GM19397 (cell line): ENCODE results near the gene LCA5.
"Not testable (repeated sequence)": the region's sequence is repeated elsewhere in the genome, so short reads cannot be mapped to it uniquely, and the experiment has no call there.

Experiments used
- ATAC-seq: cut with Tn5 transposase; IDR thresholded peaks from one replicate; pipeline ENCODE4 v1.9.1; 2021; ENCODE audit warnings: mild to moderate bottlenecking, moderate library complexity; ENCODE audit not compliant: unreplicated experiment

Gene LCA5

DNA sequence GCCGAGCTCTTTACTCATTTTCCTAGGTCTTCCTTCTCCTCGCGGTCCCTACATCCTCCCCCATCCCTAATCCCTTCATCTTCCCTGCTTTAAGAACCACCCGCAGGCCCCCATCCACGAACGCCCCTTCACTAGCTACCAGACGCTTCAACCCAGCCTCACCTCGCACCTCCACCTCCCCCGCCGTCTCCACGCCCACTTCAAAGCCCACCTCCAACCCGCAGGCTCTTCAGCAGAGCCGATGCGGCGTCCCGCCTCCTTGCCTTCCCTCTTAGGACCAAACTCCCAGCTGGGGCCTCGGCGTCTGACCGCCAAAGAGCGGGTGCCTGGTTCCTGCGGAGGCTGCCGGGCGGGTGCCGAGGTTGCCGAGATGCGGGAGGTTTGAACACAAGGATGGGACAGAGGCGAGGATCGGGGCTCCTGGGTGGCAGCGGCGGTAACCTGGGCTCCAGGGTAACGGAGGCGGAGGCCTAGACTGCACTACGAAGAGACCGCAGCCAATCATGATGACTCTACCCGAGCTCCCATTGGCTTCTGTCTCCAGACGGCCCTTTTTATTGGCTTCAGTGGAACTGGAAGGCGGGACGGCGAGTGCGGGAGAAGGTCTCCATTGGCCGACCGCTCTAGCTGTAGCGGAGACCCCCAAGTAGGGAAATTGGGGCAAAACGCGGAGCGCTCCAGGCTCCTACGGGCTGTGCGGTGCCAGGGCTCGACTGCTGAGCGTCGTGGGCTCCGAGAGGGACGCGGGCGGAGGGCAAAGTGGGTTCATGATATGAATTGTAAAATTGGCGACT is at the start of gene LCA5:
TSS of gene LCA5 (minus strand) at position 477 of the 794 bp plus-strand sequence. CDS start 18,536 bp downstream, outside the sequence.
- peak; percentile 100 for ATAC-seq

DNA sequence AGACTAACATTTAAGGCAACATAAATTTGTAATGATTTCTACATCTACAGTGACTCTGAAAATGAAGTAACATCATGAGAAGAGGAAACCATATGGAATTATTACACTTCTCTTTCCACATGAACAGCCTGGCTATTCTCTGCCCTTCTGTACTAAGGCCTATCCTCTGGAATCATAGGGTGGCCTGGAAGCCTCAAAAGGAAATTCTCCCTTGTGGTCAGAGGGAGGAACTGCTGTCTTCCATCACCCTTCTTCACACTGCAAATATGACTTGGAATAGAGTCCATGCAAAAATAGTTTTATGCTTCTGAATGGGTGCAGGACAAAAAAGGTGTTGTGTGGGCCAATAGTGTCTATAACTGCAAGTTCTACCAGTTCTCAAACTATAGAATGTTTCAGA is 49.3 kb upstream of the LCA5 start:
- ATAC-seq = no peak

DNA sequence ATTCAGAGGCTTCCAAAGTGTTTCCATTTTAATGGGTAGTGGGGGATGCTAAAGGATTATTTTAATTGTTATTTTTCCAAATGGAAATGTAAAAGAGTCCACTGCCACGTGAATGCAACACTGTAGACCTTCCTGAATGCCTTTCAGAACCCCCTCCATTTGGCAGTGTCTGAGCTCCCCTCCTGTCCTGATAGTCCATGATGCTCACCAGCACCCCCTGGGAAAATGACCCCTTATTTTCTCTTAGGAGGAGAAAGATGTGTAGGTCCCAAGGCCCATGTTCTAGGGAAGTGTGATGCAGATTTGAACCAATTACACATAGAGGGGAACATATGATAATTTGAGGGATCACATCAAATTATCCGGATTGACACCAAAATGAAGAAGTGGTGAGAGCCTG is 47.1 kb upstream of the LCA5 start:
- no peak for ATAC-seq

DNA sequence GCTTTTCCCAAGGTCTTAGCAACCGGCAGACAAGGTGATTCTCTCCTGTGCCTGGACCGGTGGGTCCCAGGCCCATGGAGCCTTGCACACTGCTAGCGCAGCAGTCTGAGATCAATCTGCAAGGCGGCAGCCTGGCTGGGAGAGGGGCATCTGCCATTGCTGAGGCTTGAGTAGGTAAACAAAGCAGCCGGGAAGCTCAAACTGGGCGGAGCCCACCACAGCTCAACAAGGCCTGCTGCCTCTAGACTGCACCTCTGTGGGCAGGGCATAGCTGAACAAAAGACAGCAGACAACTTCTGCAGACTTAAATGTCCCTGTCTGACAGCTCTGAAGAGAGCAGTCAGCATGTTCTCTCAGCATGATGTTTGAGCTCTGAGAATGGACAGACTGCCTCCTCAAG is 40.7 kb upstream of the LCA5 start:
- not testable (repeated sequence) for ATAC-seq

DNA sequence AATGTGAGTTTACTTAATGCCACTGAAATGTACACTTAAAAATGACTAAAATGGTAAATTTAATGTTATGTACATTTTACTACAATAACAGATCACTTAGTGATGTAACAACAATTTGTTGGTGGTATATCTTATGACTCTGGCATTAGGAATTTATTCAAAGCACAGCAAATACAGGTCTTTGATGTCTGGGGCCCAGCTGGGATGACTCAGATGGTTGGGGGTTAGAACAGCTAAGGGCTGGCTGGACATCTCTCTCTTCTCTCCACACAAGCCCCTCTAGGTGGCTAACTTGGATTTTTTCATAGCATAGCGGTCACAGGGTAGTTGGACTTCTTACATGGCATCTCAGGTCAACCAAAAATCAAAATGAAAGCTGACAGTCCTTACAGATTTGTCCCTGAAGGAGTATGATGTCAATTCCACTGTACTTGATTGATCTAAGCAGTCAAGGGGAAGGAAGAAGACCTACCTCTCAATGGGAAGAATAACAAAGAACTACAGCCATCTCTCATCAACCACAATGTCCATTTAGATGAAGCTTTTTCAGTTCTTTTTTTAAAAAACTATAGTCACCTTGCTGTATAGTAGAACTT is 37.5 kb upstream of the LCA5 start:
- no peak for ATAC-seq

DNA sequence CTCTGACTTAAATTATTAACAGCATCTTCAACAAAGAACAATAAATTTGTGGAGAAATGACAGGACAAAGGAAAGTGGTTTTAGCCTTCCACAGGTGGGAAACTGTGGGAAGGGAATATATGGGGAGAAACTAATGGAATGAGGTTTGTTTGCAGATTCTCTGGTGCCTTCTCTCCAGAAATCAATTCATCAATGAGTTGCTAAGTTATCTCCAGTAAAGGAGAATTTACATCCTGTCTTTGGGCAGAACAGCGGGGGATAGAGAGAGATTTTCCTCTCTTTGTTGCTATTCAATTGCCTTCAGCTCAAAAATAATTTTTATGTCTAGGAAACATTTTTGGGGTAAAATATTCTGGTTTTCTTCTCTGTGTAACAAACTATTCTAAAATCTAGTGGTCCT is 36.9 kb upstream of the LCA5 start:
- no peak for ATAC-seq

DNA sequence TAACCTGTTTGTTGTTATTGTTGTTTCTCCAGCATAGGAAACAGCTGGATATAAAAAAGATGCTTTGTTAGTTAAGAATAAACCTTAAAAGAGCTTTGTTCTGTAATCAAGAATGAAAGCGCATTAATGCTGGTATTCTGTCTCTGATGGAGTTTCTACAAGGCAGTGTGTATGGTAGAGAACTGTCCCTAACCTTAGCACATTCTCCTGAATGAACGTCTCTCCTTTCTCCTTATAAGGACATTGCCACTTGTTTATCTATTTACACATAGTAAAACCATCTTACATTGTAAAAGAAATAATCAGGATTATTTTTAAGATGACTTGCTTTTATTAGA is 33.8 kb upstream of the LCA5 start:
- ATAC-seq = peak; percentile 36

DNA sequence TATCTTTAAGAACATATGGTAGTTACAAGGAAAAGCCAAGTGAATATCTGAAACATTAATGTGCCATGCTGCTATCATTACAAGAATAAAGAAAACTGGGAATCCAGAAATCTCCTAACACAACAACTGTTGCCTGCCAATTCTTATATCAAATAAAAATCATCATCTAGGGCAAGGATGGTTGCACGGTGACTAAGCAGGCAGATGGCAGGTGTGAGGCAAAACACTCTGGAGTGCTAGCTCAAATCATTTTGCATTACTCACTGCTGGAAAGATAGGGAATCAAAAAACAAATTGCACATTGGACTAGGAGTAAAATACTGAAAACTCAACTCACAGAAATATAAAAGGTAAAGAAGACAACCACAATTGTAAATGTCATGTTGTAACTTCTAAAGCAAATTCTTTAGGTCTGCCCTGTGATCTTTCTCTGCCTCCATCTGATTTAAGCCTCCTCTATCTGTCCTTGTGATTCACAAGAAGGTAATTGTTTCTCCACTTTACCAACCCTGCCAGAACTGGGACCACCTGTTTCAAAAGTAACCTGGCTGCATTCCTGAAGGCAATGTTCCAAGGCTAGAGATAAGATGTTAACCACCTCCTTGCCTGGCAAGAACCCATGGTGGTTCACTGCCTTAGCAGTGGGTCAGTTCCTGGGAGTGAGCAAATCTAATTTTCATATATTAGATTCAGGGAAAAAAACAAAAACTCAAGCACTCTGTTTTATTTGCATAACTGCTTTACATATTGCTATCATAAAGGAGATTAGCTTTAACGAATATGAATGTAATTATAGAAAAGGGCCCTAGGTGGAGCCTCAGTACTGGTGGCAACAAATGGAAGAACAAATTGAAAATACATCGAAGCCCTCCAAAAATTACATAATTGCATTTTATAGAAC is 33.1 kb upstream of the LCA5 start:
- peak; percentile 73 for ATAC-seq

GRCh38 chr6:79568996-79569395 is 31.8 kb upstream of the LCA5 start:
- no peak for ATAC-seq

- ATAC-seq = no peak
Measured at GRCh38 chr6:79564636-79565035, 27.4 kb upstream of the LCA5 start.

GRCh38 chr6:79559706-79560105 is 22.5 kb upstream of the LCA5 start:
- no peak for ATAC-seq

GRCh38 chr6:79557673-79558467 is 20.6 kb upstream of the LCA5 start:
- no peak for ATAC-seq

DNA sequence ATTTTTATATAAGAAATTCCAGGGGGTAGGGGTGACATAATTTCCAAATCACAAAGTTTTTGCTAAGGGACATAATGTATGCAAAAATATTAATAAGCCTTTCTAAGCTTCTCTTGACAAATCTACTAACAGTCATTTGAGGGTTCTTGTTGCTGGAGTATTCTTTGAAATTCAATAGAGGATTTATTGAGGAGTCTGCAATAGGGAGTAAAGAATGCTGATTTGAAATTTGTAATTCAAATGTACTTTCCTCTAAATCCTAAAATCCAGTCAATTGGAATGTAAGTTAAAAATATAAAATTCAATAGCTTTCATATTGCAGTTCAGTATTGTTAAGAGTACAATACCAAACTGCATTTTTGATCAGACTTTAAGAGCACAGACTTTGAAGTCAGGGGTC is 17.1 kb upstream of the LCA5 start:
- ATAC-seq = no peak

DNA sequence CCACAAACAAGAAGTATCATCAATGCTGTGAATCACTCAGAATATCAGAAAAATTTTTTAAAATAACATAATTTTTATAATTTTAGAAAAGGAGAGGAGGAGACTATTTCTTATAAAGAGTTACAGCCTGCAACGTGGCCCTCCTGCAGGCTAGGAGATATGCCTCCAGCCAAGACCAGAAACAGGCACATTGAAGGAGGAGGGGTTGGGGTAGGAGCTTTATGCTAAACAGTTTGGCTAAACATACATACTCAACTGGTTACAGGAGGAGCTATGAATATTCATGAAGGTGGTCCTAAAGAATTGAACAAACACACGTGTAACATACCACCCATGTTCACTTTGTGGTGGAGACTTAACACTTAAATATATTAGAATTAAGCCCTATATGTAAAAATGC is 14.2 kb upstream of the LCA5 start:
- no peak for ATAC-seq

- ATAC-seq = no peak
Measured at GRCh38 chr6:79548304-79548703, 11.1 kb upstream of the LCA5 start.

DNA sequence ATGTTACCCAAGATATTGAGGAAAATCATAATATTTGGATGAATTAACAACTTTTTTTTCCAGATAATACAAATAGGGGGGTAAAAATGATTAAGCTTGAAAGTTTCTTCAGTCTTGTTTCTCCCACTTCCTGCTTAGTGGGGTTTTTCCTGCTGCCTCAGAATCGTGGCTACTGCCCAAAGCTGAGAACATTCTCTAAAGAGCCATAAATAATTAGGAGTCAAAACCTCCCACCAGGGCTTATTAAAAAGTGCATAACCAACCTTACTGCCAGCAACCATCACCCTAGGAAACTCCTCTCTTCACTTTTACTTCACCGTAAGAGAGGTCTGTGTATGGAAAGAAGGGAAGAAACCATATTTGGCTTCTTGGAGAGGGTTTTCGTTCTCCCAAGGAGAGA is 9.0 kb upstream of the LCA5 start:
- no peak for ATAC-seq

DNA sequence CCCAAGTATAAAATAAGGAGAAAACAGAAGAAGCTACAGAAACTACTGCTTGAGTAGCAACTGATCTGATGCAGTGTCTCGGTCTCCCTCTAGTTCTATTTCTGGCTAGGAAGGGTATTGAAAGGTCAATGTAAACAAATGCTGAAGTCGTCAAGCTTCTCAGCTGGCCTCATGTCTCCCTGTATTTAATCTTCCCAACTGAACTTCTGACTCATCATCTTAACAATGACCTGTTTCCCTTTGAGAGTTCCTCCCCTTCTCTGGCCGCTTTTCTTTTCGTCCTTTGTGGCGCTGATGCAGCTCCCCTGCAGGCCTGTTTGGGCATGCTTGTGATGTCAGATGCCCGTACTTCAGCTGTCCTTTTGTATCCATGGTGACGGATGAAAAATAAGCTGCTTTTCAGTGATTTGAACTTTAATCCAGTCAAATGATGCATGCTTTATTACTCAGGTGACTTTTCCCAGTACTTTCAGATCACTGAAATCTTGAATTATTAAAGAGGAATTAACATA is 7.8 kb upstream of the LCA5 start:
- peak; percentile 73 for ATAC-seq

DNA sequence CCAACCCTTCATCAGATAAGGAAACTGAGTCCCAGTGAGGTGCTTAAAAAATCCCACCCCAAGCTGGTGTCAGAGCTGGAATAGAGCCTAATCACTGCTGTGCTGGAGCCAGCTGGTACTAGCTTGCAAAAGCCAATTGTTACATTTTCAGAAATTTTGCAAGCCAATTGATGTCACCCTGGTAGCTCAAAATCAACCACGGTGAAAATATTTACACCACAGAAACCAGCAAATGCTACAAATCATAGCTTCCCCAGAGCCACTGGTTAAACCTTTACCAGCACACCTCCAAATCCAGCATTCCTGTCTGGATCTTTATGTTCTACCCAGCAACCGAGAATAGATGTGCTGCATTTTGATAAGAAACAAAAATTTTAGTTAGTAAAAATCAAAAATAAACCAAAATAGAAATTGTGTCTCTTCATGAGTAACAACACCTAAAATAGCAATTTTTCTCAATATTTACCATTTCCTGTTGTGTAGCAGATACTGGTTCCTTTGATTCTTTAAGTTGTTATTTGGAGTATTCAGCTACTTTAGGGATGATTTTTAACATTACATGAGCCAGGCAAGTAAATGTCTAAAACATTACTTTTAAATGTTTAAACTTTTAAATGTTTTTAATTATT is 7.2 kb upstream of the LCA5 start:
- peak; percentile 64 for ATAC-seq

GRCh38 chr6:79543886-79544285 is 6.7 kb upstream of the LCA5 start:
- ATAC-seq = peak; percentile 16

DNA sequence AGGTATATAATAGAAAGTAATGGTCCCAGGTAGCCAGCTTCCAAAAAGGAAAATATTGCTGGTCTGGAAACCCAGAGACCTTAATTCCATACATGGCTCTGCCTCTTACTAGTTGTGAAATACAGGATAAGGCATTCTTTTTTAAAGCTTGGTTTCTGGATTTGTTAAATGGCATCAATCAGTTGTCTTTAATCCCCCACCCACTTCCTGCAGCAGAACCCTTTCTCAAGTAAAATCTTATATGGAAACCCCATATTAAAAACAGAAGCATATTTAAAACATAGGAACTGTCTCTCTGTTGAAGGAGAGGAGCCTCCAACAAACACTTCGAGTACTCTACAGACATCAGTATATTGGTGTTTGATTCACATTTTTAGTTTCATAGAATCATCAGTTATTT is 6.2 kb upstream of the LCA5 start:
- ATAC-seq = no peak
